ENCODE results near the gene RNF133. TPM values are rescaled to one million over a fixed set of nuclear protein-coding genes. Genes with fewer than 3 reads are reported as not detected.
A peak's percentile ranks its signal among the peaks of the same experiment; 100 is the strongest.

RNF133 gene
- polyA plus RNA-seq, 4 donors: 0.04 to 0.10 TPM; not detected in 2

DNA sequence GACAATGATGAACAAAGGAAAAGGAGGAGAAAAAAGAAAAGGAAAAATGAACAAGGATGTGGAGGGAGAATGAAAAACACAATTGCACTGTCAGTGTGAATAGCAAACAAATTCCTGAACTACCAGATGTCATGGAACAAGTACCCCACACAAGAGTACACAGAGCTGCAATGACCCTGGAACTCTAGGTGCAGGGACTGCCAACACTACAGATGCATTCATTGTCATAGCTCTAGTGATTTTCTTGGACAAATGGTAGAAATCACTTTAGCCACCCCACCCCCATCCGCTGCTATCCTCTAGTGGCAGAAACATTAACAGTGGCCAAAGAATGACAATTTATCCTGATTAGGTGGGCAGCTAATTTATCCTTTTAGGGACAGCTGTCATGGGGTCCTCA is 3.1 kb downstream of the RNF133 start:
- no peaks in the 10 kb centered on the region for H3K27me3 ChIP-seq (ENCODE audit: control insufficient read depth in 3 of 3, insufficient read depth in 3 of 3, low read length in 3 of 3)

DNA sequence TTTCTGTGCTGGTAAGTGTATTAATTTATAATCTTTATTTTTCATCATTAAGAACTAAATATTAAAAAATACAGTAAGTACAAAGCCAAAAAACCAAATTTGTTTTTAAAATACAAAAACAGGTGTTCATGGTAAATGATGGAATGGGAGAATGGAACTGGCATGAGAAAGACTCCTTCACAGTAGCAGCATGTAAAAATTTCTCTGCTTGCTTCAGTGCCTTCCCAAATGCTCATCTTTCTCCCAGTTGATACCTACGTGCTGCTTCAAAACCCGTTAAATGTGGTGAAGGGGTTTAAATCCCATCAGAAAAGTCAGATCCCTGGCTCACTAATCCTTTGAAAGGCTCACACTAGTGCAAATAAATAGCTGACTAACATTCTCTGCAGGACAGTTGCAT is 4.2 kb downstream of the RNF133 start:
- Histone ChIP-seq H3K27me3 (ENCODE audit: control insufficient read depth in 3 of 3, insufficient read depth in 3 of 3, low read length in 3 of 3) (no peaks in the 10 kb centered on the region), H3K4me3 (ENCODE audit: low read depth in 1 of 3, low read length in 3 of 3) (no peak overlapping the region), H3K36me3 (ENCODE audit: control insufficient read depth in 3 of 3, insufficient read depth in 2 of 3, low read depth in 1 of 3, low read length in 3 of 3) (peaks cover 0 to 6% (median 0%) of the 10 kb centered on the region in 3 donors), H3K9me3 (ENCODE audit: control insufficient read depth in 2 of 2, insufficient read depth in 1 of 2, low read depth in 1 of 2, low read length in 1 of 2) (peaks cover 0 to 20% of the 10 kb centered on the region in 2 donors), H3K4me1 (ENCODE audit: control insufficient read depth in 3 of 3, insufficient read depth in 2 of 3, low read depth in 1 of 3, low read length in 2 of 3) (no peaks in the 10 kb centered on the region), H3K27ac (ENCODE audit: low read depth in 1 of 3, low read length in 2 of 3) (no peak overlapping the region)
- 77 to 92% (median 81%) methylated on average over 2 of the region's 2 CpGs for WGBS, 3 donors
- no peak for FAIRE-seq
- no peak for DNase-seq

More for the DNA sequence above, 3.1 kb downstream of the RNF133 start:
- Histone ChIP-seq H3K4me1 (ENCODE audit: control insufficient read depth in 3 of 3, insufficient read depth in 2 of 3, low read depth in 1 of 3, low read length in 2 of 3) (no peaks in the 10 kb centered on the region), H3K9me3 (ENCODE audit: control insufficient read depth in 2 of 2, insufficient read depth in 1 of 2, low read depth in 1 of 2, low read length in 1 of 2) (peaks cover 0 to 20% of the 10 kb centered on the region in 2 donors), H3K27ac (ENCODE audit: low read depth in 1 of 3, low read length in 2 of 3) (no peak overlapping the region), H3K36me3 (ENCODE audit: control insufficient read depth in 3 of 3, insufficient read depth in 2 of 3, low read depth in 1 of 3, low read length in 3 of 3) (peaks cover 0 to 4% (median 0%) of the 10 kb centered on the region in 3 donors), H3K4me3 (ENCODE audit: low read depth in 1 of 3, low read length in 3 of 3) (no peak overlapping the region)
- 86 to 100% (median 90%) methylated on average over 1 of the region's 1 CpG for WGBS, 3 donors
- no peak for FAIRE-seq
- DNase-seq: no peak

DNA sequence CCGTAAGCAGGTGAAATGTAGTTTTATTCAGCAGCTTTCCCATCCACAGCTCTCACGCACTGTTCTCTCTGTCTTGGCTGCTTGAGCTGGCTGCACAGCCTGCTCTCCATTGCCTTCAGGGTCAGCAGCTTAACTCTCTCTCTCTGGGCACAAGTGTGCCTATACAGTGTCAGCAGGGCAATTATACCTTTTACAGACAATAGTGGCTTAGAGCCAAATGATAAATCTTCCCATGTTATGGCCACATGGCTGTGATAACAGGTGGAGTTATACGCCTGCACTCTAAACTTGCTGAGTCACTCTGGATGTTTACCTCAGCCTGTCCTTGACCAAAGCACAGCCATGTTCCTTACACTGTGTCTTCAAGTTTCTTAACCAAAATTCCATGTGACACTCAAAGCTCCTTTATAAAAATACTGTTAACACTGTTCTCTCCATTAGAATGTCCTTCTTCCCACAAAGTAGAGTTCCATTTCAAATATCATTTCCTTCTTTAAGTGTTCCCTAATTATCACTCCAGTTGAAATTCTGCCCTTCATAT is 6.1 kb downstream of the RNF133 start:
- Histone ChIP-seq H3K27ac (ENCODE audit: low read depth in 1 of 3, low read length in 2 of 3) (no peak overlapping the region), H3K4me1 (ENCODE audit: control insufficient read depth in 3 of 3, insufficient read depth in 2 of 3, low read depth in 1 of 3, low read length in 2 of 3) (no peaks in the 10 kb centered on the region), H3K36me3 (ENCODE audit: control insufficient read depth in 3 of 3, insufficient read depth in 2 of 3, low read depth in 1 of 3, low read length in 3 of 3) (peaks cover 0 to 7% (median 0%) of the 10 kb centered on the region in 3 donors), H3K27me3 (ENCODE audit: control insufficient read depth in 3 of 3, insufficient read depth in 3 of 3, low read length in 3 of 3) (no peaks in the 10 kb centered on the region), H3K9me3 (ENCODE audit: control insufficient read depth in 2 of 2, insufficient read depth in 1 of 2, low read depth in 1 of 2, low read length in 1 of 2) (peaks cover 0 to 20% of the 10 kb centered on the region in 2 donors), H3K4me3 (ENCODE audit: low read depth in 1 of 3, low read length in 3 of 3) (no peak overlapping the region)
- DNase-seq: peak in 1 of 2 donors; percentile 25
- 84 to 87% (median 87%) methylated on average over 3 of the region's 3 CpGs for WGBS, 3 donors
- FAIRE-seq: no peak

DNA sequence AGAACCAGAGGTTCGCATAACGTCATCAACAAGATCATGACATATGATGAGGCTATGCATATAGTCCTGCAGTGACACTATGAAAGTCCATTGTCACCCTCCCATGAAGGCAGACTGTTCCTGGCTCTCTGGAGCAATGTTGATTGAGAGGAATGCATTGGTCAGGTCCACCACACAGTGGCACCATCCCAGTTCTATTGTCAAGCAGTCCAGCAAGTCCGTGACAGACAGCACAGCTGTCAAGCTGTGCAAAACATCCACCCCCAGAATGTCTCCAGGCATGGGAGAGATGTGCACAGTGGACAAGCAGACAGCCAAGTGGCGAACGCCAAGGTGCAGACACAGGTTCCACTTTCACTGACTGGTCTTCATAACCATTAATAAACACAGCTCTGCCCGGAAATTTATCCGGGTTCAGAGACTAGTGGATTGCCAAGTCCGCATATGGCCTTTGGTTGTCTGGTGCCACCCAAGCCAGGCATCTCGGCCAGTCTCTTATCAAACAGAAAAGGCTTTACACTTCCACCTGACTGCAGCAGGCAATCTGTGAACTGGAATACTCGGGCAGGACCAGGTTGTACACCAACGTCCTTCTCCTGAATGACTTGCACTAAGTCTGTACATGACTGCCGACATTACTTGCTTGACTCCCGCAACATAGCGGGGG is 7.2 kb downstream of the RNF133 start:
- H3K4me1 ChIP-seq (ENCODE audit: control insufficient read depth in 3 of 3, insufficient read depth in 2 of 3, low read depth in 1 of 3, low read length in 2 of 3): no peaks in the 10 kb centered on the region
- H3K9me3 ChIP-seq (ENCODE audit: control insufficient read depth in 2 of 2, insufficient read depth in 1 of 2, low read depth in 1 of 2, low read length in 1 of 2): peaks cover 0 to 20% of the 10 kb centered on the region in 2 donors
- DNase-seq (no peak), FAIRE-seq (no peak)
- H3K27me3 ChIP-seq (ENCODE audit: control insufficient read depth in 3 of 3, insufficient read depth in 3 of 3, low read length in 3 of 3): no peaks in the 10 kb centered on the region
- 92 to 94% (median 92%) methylated on average over 14 of the region's 14 CpGs for WGBS, 3 donors
- H3K27ac ChIP-seq (ENCODE audit: low read depth in 1 of 3, low read length in 2 of 3): no peak overlapping the region
- H3K36me3 ChIP-seq (ENCODE audit: control insufficient read depth in 3 of 3, insufficient read depth in 2 of 3, low read depth in 1 of 3, low read length in 3 of 3): peaks cover 0 to 7% (median 0%) of the 10 kb centered on the region in 3 donors
- no peak overlapping the region for H3K4me3 ChIP-seq (ENCODE audit: low read depth in 1 of 3, low read length in 3 of 3)

DNA sequence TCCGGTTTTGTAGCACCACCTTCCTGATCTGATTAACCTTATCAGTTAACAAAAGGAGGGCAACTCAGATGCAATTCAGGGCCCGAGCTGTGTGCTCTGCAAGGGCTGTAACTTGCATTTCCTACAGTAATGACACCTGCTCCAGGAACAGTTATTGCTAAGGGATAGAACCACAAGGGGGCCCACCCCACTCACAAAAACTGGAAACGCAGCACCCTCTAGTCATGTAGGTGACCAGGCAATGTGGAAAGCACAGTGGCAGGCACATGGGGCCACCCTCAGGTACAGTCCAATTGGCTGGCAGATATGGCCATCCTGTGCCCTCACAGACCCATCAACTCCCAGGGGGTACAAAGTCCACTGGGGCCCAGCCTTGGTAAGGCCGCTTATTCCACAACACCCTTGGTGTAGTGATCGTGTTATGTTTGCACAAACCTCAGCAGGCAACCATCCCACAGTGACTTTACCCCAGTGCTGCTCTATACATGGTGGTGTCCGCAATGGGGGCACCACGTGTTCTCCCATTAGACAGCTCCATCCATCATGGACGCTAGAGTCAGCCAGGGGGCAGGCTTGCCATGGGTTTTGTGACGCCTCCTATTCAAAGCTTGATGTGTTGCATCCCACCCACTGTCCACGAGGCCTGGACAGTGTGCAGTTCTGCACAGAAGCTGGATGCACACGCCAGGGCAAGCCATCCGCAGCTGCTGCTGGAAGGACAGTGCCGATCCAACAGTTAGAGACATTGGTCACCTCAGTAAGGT is 9.4 kb downstream of the RNF133 start:
- H3K4me1 ChIP-seq (ENCODE audit: control insufficient read depth in 3 of 3, insufficient read depth in 2 of 3, low read depth in 1 of 3, low read length in 2 of 3): no peaks in the 10 kb centered on the region
- no peaks in the 10 kb centered on the region for H3K27me3 ChIP-seq (ENCODE audit: control insufficient read depth in 3 of 3, insufficient read depth in 3 of 3, low read length in 3 of 3)
- peak; percentile 37 to 52 for DNase-seq
- WGBS, 3 donors: 86 to 88% (median 86%) methylated on average over 13 of the region's 13 CpGs
- no peak overlapping the region for H3K4me3 ChIP-seq (ENCODE audit: low read depth in 1 of 3, low read length in 3 of 3)
- peaks cover 0 to 20% of the 10 kb centered on the region in 2 donors for H3K9me3 ChIP-seq (ENCODE audit: control insufficient read depth in 2 of 2, insufficient read depth in 1 of 2, low read depth in 1 of 2, low read length in 1 of 2)
- no peak overlapping the region for H3K27ac ChIP-seq (ENCODE audit: low read depth in 1 of 3, low read length in 2 of 3)
- H3K36me3 ChIP-seq (ENCODE audit: control insufficient read depth in 3 of 3, insufficient read depth in 2 of 3, low read depth in 1 of 3, low read length in 3 of 3): peaks cover 0 to 7% (median 0%) of the 10 kb centered on the region in 3 donors
- no peak for FAIRE-seq

DNA sequence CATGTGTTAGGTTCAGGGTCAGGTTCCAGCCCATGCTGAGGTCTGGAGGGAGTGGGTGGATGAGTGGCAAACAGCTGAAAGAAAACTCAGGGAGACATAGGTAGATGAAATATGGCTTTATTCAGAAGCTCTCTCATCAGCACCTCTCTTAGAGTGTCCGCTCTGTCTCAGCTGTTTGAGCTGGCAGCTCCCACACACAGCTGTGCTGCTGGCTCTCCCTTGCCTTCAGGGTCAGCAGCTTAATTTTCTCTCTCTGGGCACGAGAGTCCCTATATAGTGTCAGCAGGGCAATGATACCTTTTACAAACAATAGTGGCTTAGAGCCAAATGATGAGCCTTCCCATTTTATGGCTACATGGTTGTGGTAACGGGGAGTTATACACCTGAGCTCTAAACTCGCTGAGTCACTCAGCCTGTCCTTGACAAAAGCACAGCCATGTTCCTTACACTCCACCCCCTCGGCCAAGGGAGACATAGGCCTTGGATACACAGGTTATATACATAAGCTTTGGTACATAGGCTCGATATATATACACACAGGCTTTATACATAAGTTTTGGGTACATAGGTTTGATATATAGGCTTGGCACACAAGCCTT is 10.4 kb downstream of the RNF133 start:
- FAIRE-seq (no peak), DNase-seq (no peak)
- no peaks in the 10 kb centered on the region for H3K4me1 ChIP-seq (ENCODE audit: control insufficient read depth in 3 of 3, insufficient read depth in 2 of 3, low read depth in 1 of 3, low read length in 2 of 3)
- H3K27ac ChIP-seq (ENCODE audit: low read depth in 1 of 3, low read length in 2 of 3): no peak overlapping the region
- H3K9me3 ChIP-seq (ENCODE audit: control insufficient read depth in 2 of 2, insufficient read depth in 1 of 2, low read depth in 1 of 2, low read length in 1 of 2): peaks cover 0 to 17% of the 10 kb centered on the region in 2 donors
- 69 to 78% (median 73%) methylated on average over 6 of the region's 6 CpGs for WGBS, 3 donors
- no peaks in the 10 kb centered on the region for H3K27me3 ChIP-seq (ENCODE audit: control insufficient read depth in 3 of 3, insufficient read depth in 3 of 3, low read length in 3 of 3)
- H3K36me3 ChIP-seq (ENCODE audit: control insufficient read depth in 3 of 3, insufficient read depth in 2 of 3, low read depth in 1 of 3, low read length in 3 of 3): peaks cover 0 to 7% (median 0%) of the 10 kb centered on the region in 3 donors
- no peak overlapping the region for H3K4me3 ChIP-seq (ENCODE audit: low read depth in 1 of 3, low read length in 3 of 3)

DNA sequence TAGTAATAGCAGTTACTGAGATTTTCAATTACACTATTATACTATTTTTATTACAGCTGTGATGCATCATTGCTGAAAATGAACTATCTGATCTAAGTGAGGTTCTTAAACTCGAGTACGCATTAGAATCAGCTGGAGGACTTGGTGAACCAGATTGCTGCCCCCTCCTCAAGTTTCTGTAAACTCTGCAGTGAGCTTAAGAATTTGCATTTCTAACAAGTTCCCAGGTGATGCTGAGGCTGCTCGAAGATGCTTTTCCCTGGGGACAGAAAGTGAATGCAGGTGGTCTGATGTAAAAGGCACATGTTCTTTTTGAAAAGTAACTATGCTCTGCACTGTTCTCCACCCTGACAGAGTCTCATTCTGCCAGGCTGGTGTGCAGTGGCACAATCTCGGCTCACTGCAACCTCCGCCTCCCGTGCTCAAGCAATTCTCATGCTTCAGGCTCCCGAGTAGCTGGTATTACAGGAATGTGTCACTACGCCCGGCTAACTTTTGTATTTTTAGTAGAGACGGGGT is 12.5 kb downstream of the RNF133 start:
- Histone ChIP-seq H3K36me3 (ENCODE audit: control insufficient read depth in 3 of 3, insufficient read depth in 2 of 3, low read depth in 1 of 3, low read length in 3 of 3) (peaks cover 0 to 3% (median 0%) of the 10 kb centered on the region in 3 donors), H3K4me1 (ENCODE audit: control insufficient read depth in 3 of 3, insufficient read depth in 2 of 3, low read depth in 1 of 3, low read length in 2 of 3) (no peaks in the 10 kb centered on the region), H3K4me3 (ENCODE audit: low read depth in 1 of 3, low read length in 3 of 3) (no peak overlapping the region), H3K9me3 (ENCODE audit: control insufficient read depth in 2 of 2, insufficient read depth in 1 of 2, low read depth in 1 of 2, low read length in 1 of 2) (no peaks in the 10 kb centered on the region), H3K27me3 (ENCODE audit: control insufficient read depth in 3 of 3, insufficient read depth in 3 of 3, low read length in 3 of 3) (no peaks in the 10 kb centered on the region), H3K27ac (ENCODE audit: low read depth in 1 of 3, low read length in 2 of 3) (no peak overlapping the region)
- 72 to 82% (median 78%) methylated on average over 10 of the region's 10 CpGs for whole genome bisulfite sequencing, 3 donors
- FAIRE-seq (no peak), DNase-seq (no peak)

DNA sequence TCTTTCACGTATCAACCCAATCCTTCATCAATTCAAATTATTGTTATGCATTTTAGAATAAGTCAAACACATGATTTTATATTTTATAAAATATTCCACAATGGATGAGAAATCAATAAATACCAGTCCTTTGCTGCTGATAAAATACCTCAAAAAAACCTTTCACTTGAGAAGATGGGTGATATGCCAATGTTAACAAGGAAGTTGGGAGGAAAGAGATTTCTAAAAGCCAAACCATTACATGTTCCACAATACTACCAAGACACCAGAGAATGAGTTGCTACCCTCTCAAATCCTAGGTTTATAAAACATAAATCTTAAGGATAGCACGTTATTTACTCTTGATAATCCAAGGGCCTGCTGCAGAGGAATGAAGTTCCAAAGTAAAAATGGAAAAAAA is 14.4 kb downstream of the RNF133 start:
- Histone ChIP-seq H3K27ac (ENCODE audit: low read depth in 1 of 3, low read length in 2 of 3) (no peak overlapping the region), H3K9me3 (ENCODE audit: control insufficient read depth in 2 of 2, insufficient read depth in 1 of 2, low read depth in 1 of 2, low read length in 1 of 2) (peaks cover 0 to 3% of the 10 kb centered on the region in 2 donors), H3K27me3 (ENCODE audit: control insufficient read depth in 3 of 3, insufficient read depth in 3 of 3, low read length in 3 of 3) (no peaks in the 10 kb centered on the region), H3K36me3 (ENCODE audit: control insufficient read depth in 3 of 3, insufficient read depth in 2 of 3, low read depth in 1 of 3, low read length in 3 of 3) (no peaks in the 10 kb centered on the region), H3K4me1 (ENCODE audit: control insufficient read depth in 3 of 3, insufficient read depth in 2 of 3, low read depth in 1 of 3, low read length in 2 of 3) (no peaks in the 10 kb centered on the region), H3K4me3 (ENCODE audit: low read depth in 1 of 3, low read length in 3 of 3) (no peak overlapping the region)
- WGBS, 3 donors: 71 to 83% (median 78%) methylated on average over 2 of the region's 2 CpGs
- DNase-seq (no peak), FAIRE-seq (no peak)

All from small intestine (tissue), 7 donors.